ENCODE measurements around the gene ESRRB.

DNA sequence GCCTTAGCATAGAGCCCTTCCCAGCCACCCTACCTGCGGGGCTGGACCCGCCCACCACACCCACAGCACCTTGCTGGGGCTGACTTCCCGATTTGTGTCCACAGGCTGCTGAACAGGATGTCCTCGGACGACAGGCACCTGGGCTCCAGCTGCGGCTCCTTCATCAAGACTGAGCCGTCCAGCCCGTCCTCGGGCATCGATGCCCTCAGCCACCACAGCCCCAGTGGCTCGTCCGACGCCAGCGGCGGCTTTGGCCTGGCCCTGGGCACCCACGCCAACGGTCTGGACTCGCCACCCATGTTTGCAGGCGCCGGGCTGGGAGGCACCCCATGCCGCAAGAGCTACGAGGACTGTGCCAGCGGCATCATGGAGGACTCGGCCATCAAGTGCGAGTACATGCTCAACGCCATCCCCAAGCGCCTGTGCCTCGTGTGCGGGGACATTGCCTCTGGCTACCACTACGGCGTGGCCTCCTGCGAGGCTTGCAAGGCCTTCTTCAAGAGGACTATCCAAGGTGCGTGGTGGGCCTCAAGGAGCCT lies 63.4 kb downstream of the ESRRB start:
- TF ChIP-seq ZNF473 (tag by site-specific recombination; IDR thresholded peaks at IDR 0.05) (no peak), ZNF248 (tag by site-specific recombination; IDR thresholded peaks at IDR 0.05) (no peak), ZNF112 (tag by site-specific recombination; IDR thresholded peaks at IDR 0.05) (no peak), ZNF138 (tag by site-specific recombination; IDR thresholded peaks at IDR 0.05; ENCODE audit: borderline replicate concordance) (no peak)
- TF ChIP-seq, protein P1, sequence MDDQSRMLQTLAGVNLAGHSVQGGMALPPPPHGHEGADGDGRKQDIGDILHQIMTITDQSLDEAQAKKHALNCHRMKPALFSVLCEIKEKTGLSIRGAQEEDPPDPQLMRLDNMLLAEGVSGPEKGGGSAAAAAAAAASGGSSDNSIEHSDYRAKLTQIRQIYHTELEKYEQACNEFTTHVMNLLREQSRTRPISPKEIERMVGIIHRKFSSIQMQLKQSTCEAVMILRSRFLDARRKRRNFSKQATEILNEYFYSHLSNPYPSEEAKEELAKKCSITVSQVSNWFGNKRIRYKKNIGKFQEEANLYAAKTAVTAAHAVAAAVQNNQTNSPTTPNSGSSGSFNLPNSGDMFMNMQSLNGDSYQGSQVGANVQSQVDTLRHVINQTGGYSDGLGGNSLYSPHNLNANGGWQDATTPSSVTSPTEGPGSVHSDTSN (CRISPR knock-in tag; IDR thresholded peaks at IDR 0.05), result no peak
- TF ChIP-seq, protein P2, sequence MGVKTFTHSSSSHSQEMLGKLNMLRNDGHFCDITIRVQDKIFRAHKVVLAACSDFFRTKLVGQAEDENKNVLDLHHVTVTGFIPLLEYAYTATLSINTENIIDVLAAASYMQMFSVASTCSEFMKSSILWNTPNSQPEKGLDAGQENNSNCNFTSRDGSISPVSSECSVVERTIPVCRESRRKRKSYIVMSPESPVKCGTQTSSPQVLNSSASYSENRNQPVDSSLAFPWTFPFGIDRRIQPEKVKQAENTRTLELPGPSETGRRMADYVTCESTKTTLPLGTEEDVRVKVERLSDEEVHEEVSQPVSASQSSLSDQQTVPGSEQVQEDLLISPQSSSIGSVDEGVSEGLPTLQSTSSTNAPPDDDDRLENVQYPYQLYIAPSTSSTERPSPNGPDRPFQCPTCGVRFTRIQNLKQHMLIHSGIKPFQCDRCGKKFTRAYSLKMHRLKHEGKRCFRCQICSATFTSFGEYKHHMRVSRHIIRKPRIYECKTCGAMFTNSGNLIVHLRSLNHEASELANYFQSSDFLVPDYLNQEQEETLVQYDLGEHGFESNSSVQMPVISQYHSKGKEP (tag by site-specific recombination; IDR thresholded peaks at IDR 0.05), result no peak
